DND-41 (cell line): Measurements from ENCODE around the gene MAGEF1.

ENCODE experiments used
- ATAC-seq: fragments of 200-7000 bp; cut with Tn5 transposase; 3 replicates; pipeline ENCODE4 v1.9.1; 2021; ENCODE audit warnings: low read depth; ENCODE audit not compliant: insufficient read depth
- DNase-seq: peaks from one replicate; pipeline ENCODE4 v3.0.0-alpha.2; 2020
- H2AFZ ChIP-seq: 2 replicates; pipeline ENCODE4 v1.6.0; 2012; ENCODE audit warnings: low read depth, low read length
- H3K27ac ChIP-seq: 2 replicates; pipeline ENCODE4 v1.5.1; 2012; ENCODE audit warnings: low read length, inconsistent platforms
- H3K27me3 ChIP-seq: fragments of 200-600 bp; sonication (generic); 2 replicates; pipeline ENCODE4 v1.6.0; 2012; ENCODE audit warnings: low read length, mild to moderate bottlenecking, inconsistent platforms; ENCODE audit not compliant: insufficient read depth, poor library complexity
- H3K36me3 ChIP-seq: 2 replicates; pipeline ENCODE4 v1.5.1; 2012; ENCODE audit warnings: low read length, inconsistent platforms; ENCODE audit not compliant: insufficient read depth
- H3K4me1 ChIP-seq: 2 replicates; pipeline ENCODE4 v1.5.1; 2012; ENCODE audit warnings: mild to moderate bottlenecking, low read length; ENCODE audit not compliant: insufficient read depth
- H3K4me2 ChIP-seq: 2 replicates; pipeline ENCODE4 v1.6.0; 2012; ENCODE audit warnings: mild to moderate bottlenecking, moderate library complexity, low read length, inconsistent platforms; ENCODE audit not compliant: insufficient read depth
- H3K4me3 ChIP-seq, 2 experiments: fragments of 200-600 bp in 1 of 2; shearing (Covaris generic) in 1 of 2; 2 replicates each; pipeline ENCODE4 v1.5.1; 2012 to 2016; ENCODE audit warnings: inconsistent platforms in 2 of 2, low read length in 2 of 2, mild to moderate bottlenecking in 2 of 2, low read depth in 1 of 2, moderate library complexity in 1 of 2
- H3K79me2 ChIP-seq: 2 replicates; pipeline ENCODE4 v1.6.0; 2012; ENCODE audit warnings: low read length, inconsistent platforms; ENCODE audit not compliant: insufficient read depth
- H3K9ac ChIP-seq: 2 replicates; pipeline ENCODE4 v1.6.0; 2012; ENCODE audit warnings: low read depth, mild to moderate bottlenecking, inconsistent platforms, low read length, moderate library complexity
- H3K9me3 ChIP-seq: 2 replicates; pipeline ENCODE4 v1.5.1; 2012; ENCODE audit warnings: low read length, moderate library complexity, mild to moderate bottlenecking, inconsistent platforms; ENCODE audit not compliant: insufficient read depth, severe bottlenecking
- H4K20me1 ChIP-seq: 2 replicates; pipeline ENCODE4 v1.6.0; 2012; ENCODE audit warnings: low read length; ENCODE audit not compliant: insufficient read depth
- EZH2 ChIP-seq: IDR thresholded peaks from 3 replicates; pipeline ENCODE4 v1.6.1; 2012; ENCODE audit warnings: borderline replicate concordance, low read depth, mild to moderate bottlenecking, moderate library complexity, low read length, inconsistent platforms; ENCODE audit not compliant: severe bottlenecking
- TF ChIP-seq, protein P1 (sequence below): IDR thresholded peaks from 2 replicates; pipeline ENCODE4 v1.5.1; 2012; ENCODE audit warnings: borderline replicate concordance, low read length, moderate library complexity, mild to moderate bottlenecking; ENCODE audit not compliant: poor library complexity, severe bottlenecking; ENCODE audit errors: extremely low read depth

The MAGEF1 gene

DNA sequence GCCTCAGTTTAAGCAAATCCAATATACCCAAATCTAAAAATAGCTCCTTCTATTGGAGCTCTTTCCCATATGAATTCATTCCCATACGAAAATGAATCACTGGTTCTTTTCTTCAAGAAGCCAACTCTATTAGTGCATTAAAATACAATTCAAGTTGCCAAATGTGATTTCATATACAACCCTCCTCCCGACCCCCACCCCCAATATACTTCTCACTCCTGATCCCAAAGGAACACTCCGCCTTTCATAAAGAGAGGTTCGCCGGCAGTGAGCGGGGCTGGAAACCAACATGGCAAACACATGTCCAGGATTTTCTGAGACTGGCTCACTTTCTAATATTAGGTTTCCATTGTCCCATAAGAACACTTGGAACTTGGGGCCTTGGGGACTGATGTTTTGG, 48.5 kb downstream of the MAGEF1 start:
- no peak for DNase-seq
- ATAC-seq: no peak
- Histone ChIP-seq H3K79me2 (no peaks in the 10 kb centered on the region), H3K4me2 (no peak overlapping the region), H2AFZ (no peak overlapping the region), H4K20me1 (no peaks in the 10 kb centered on the region), H3K4me3 (no peak overlapping the region), H3K36me3 (no peaks in the 10 kb centered on the region), H3K27ac (no peak overlapping the region), H3K9ac (no peak overlapping the region), H3K9me3 (no peaks in the 10 kb centered on the region), H3K4me1 (no peaks in the 10 kb centered on the region), H3K27me3 (no peaks in the 10 kb centered on the region)
- TF ChIP-seq, protein P1, sequence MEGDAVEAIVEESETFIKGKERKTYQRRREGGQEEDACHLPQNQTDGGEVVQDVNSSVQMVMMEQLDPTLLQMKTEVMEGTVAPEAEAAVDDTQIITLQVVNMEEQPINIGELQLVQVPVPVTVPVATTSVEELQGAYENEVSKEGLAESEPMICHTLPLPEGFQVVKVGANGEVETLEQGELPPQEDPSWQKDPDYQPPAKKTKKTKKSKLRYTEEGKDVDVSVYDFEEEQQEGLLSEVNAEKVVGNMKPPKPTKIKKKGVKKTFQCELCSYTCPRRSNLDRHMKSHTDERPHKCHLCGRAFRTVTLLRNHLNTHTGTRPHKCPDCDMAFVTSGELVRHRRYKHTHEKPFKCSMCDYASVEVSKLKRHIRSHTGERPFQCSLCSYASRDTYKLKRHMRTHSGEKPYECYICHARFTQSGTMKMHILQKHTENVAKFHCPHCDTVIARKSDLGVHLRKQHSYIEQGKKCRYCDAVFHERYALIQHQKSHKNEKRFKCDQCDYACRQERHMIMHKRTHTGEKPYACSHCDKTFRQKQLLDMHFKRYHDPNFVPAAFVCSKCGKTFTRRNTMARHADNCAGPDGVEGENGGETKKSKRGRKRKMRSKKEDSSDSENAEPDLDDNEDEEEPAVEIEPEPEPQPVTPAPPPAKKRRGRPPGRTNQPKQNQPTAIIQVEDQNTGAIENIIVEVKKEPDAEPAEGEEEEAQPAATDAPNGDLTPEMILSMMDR: no peak
- no peak for TF ChIP-seq EZH2

DNA sequence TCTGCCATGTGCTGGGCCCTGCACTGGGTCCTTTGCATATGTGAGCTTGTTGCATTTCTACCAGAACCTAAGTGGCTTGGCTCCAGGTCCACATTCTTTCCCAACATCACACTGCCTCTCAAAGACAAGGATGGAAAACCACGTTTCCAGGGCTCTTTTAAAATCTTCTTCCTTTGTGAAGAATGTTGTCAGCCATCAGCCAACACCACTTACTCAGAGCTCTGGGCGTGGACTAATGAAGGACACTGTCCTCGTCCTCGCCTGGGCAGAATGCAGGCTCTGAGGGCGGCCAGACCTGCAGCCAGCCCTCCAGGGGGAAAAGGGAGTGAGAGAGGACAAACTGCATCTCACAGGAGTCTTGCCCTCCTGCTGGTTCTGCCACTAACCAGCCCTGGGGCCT, 49.7 kb downstream of the MAGEF1 start:
- H3K36me3 ChIP-seq: no peaks in the 10 kb centered on the region
- TF ChIP-seq, protein P1: no peak
- TF ChIP-seq EZH2: no peak
- no peak for DNase-seq
- H3K27me3 ChIP-seq: no peaks in the 10 kb centered on the region
- H2AFZ ChIP-seq: no peak overlapping the region
- H4K20me1 ChIP-seq: no peaks in the 10 kb centered on the region
- no peak overlapping the region for H3K9ac ChIP-seq
- H3K4me3 ChIP-seq: no peak overlapping the region
- H3K4me2 ChIP-seq: no peak overlapping the region
- no peak for ATAC-seq
- no peaks in the 10 kb centered on the region for H3K79me2 ChIP-seq
- no peaks in the 10 kb centered on the region for H3K9me3 ChIP-seq
- no peaks in the 10 kb centered on the region for H3K4me1 ChIP-seq
- no peak overlapping the region for H3K27ac ChIP-seq

DNA sequence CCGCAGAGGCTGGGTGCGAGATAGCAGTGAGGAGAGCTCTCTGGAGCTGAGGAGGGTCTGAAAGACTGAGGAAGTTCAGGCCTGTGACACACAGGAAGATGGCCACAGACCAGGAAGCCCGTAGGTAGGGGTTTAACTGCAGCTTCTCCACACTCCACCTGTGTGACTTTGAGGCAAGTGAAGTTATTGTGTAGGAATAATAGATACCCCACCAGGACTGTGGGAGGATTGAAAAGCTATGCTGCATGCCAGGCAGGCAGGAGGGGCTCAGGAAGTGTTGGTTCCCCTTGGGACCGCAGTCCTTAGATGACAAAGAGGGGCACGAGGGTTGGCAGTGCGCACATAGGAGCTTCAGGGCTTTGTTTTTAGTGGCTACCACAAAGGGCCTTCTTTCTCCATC, 50.9 kb downstream of the MAGEF1 start:
- Histone ChIP-seq H4K20me1 (no peaks in the 10 kb centered on the region), H3K4me1 (no peaks in the 10 kb centered on the region), H3K4me3 (no peak overlapping the region), H3K79me2 (no peaks in the 10 kb centered on the region), H3K4me2 (no peak overlapping the region), H3K9ac (no peak overlapping the region), H3K9me3 (no peaks in the 10 kb centered on the region), H3K27me3 (peaks cover 6% of the 10 kb centered on the region), H3K27ac (no peak overlapping the region), H3K36me3 (no peaks in the 10 kb centered on the region), H2AFZ (no peak overlapping the region)
- ATAC-seq (no peak), DNase-seq (no peak)
- no peak for TF ChIP-seq EZH2
- TF ChIP-seq, protein P1: no peak
